Measurements from ENCODE around the gene PANK3.
A peak's percentile ranks its signal among the peaks of the same experiment; 100 is the strongest.
"Not testable (repeated sequence)": the region's sequence is repeated elsewhere in the genome, so short reads cannot be mapped to it uniquely, and the experiment has no call there.

PANK3 gene

GRCh38 chr5:168602517-168602916 lies 23.3 kb upstream of the PANK3 start:
- H3K27me3 Mint-ChIP-seq = no peaks in the 10 kb centered on the region
- ATAC-seq = no peak
- no peaks in the 10 kb centered on the region for H3K4me1 Mint-ChIP-seq
- H3K4me3 Mint-ChIP-seq = no peak overlapping the region
- no peak overlapping the region for H3K27ac Mint-ChIP-seq
- no peak for DNase-seq
- peaks cover 0 to 4% of the 10 kb centered on the region in 2 donors for H3K9me3 Mint-ChIP-seq

GRCh38 chr5:168601972-168602371 lies 22.8 kb upstream of the PANK3 start:
- Mint-ChIP-seq H3K27ac (no peak overlapping the region), H3K9me3 (peaks cover 0 to 4% of the 10 kb centered on the region in 2 donors), H3K4me3 (no peak overlapping the region), H3K4me1 (no peaks in the 10 kb centered on the region), H3K27me3 (no peaks in the 10 kb centered on the region)
- DNase-seq (no peak), ATAC-seq (no peak)

GRCh38 chr5:168600409-168600808 lies 21.2 kb upstream of the PANK3 start:
- Mint-ChIP-seq H3K27ac (no peak overlapping the region), H3K4me1 (no peaks in the 10 kb centered on the region), H3K27me3 (peaks cover 12% of the 10 kb centered on the region), H3K9me3 (peaks cover 0 to 10% of the 10 kb centered on the region in 2 donors), H3K4me3 (no peak overlapping the region)
- DNase-seq (no peak), ATAC-seq (no peak)

DNA sequence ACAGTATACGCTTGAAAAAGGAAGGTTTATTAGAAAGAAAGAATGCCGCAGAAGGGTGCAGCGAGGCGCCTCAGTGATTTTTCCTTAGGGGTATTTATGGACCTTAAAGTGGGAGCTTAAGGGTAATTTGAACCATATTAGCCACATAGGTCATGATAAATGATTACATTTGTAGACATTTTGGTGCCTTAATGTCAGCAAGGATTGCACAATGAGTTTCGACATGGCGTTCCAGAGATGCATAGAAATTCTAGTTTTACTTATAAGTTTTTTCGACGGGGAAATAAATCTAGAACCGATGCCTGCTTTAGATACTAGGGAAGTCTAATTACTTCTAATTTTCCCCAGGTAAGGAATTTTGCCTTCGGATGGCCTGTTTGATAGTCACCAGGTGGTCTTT lies 20.7 kb upstream of the PANK3 start:
- Mint-ChIP-seq H3K27me3 (peaks cover 18% of the 10 kb centered on the region), H3K4me3 (no peak overlapping the region), H3K4me1 (no peaks in the 10 kb centered on the region), H3K9me3 (peaks cover 0 to 12% of the 10 kb centered on the region in 2 donors), H3K27ac (no peak overlapping the region)
- no peak for ATAC-seq
- no peak for DNase-seq

DNA sequence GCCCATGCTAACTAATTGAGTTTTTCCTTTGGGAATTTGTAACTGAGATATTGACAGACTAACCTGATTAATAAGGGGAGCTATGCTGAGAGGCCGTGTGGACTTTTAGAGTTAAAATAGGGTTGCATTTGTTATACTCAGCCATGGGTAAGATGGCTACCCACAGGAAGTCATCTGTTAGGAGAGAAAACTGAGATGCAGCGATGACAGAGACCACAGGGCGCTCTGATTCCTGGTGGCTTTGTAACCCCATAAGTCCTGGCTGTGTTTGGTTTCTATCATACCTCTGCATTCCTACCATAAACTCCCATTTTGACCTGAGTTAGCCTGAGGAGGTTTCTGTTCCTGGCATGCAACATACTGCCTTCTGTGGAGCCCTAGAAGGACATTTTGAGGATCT lies 19.5 kb upstream of the PANK3 start:
- peaks cover 29% of the 10 kb centered on the region for H3K27me3 Mint-ChIP-seq

DNA sequence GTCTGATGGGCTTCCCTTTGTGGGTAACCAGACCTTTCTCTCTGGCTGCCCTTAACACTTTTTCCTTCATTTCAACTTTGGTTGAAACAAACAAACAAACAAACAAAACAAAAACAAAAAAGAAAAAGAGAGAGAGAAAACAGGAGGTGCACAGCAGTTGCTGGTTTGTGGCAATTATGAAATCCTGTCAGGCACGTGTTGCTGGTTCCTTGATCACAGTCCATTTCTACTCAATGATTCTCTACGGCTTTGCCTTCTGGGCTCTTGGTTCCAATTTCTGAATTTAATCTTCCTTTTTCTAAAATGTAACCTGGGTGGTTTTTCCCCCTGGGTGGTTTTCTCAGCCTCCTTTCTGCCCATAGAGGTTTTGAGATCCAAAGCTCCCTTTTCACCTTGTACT lies 17.8 kb upstream of the PANK3 start:
- H3K9me3 Mint-ChIP-seq = peaks cover 0 to 12% of the 10 kb centered on the region in 2 donors
- no peaks in the 10 kb centered on the region for H3K4me1 Mint-ChIP-seq
- ATAC-seq (no peak), DNase-seq (no peak)
- H3K27ac Mint-ChIP-seq = no peak overlapping the region
- peaks cover 31% of the 10 kb centered on the region for H3K27me3 Mint-ChIP-seq
- no peak overlapping the region for H3K4me3 Mint-ChIP-seq

More for the DNA sequence above, 19.5 kb upstream of the PANK3 start:
- H3K9me3 Mint-ChIP-seq = peaks cover 0 to 12% of the 10 kb centered on the region in 2 donors
- ATAC-seq = no peak
- no peak overlapping the region for H3K27ac Mint-ChIP-seq
- no peaks in the 10 kb centered on the region for H3K4me1 Mint-ChIP-seq
- H3K4me3 Mint-ChIP-seq = no peak overlapping the region
- no peak for DNase-seq

DNA sequence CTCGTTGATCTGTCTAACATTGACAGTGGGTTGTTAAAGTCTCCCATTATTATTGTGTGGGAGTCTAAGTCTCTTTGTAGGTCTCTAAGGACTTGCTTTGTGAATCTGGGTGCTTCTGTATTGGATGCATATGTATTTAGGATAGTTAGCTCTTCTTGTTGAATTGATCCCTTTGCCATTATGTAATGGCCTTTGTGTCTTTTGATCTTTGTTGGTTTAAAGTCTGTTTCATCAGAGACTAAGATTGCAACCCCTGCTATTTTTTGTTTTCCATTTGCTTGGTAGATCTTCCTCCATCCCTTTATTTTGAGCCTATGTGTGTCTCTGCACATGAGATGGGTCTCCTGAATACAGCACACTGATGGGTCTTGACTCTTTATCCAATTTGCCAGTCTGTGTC lies 17.0 kb upstream of the PANK3 start:
- H3K4me3 Mint-ChIP-seq, ATAC-seq, H3K4me1 Mint-ChIP-seq, DNase-seq, H3K27ac Mint-ChIP-seq: not testable (repeated sequence)
- peaks cover 0 to 12% of the 10 kb centered on the region in 2 donors for H3K9me3 Mint-ChIP-seq
- H3K27me3 Mint-ChIP-seq = peaks cover 31% of the 10 kb centered on the region

DNA sequence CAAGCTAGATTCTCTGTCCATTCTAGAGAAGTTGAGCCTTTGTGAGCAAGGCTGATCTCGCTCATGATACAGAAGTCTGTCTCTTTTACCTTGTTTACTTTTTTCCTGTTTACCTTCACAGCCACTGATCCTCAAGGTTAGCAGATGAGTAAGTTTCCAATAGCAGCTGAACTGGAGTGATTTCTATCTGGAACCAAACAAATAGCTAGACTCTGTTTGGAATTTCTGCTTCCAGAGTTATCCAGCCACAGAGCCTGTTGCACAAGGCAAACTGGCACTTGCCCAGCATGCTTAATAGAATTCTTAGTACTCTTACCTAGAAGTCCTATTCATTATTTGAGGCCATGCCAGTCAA lies 12.8 kb upstream of the PANK3 start:
- H3K4me1 Mint-ChIP-seq = no peaks in the 10 kb centered on the region
- DNase-seq (no peak), ATAC-seq (no peak)
- H3K27me3 Mint-ChIP-seq = peaks cover 39% of the 10 kb centered on the region
- no peak overlapping the region for H3K27ac Mint-ChIP-seq
- peaks cover 0 to 8% of the 10 kb centered on the region in 2 donors for H3K9me3 Mint-ChIP-seq
- H3K4me3 Mint-ChIP-seq = no peak overlapping the region

DNA sequence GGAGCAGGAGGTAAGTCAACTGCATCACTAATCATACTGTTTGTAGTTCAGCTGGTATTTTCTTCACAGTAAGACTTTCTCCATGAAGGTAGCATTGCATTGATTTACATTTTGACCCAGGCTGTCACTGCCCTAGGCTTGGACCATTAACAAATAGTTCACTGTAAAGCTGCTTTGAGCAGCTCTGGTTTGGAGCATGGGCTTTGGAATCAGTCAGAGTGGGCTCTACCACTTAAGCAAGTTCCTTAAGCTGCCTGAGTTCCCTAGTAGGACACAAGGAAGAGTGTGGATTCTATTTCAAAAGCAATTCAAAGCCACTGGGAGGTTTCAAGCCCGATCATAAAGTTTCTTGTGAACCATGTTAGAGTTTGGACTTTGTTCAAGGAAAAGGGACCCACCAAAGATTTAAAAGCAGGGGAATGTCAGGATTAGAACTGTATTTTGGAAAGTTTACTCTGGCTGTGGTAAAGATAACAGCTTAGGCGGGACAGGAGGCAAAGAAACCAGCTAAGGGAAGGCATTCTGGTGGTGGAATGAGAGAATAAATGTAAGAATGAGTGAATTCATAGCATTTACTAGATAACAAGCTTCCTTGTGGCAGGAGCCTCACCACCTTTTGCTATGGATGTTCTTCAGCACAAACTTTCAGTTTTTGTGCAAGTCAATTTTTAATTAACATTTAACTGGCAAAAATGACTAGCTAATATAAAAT lies 12.3 kb upstream of the PANK3 start:
- H3K27me3 Mint-ChIP-seq = peaks cover 38% of the 10 kb centered on the region
- H3K4me3 Mint-ChIP-seq = no peak overlapping the region
- DNase-seq (no peak), ATAC-seq (no peak)
- no peak overlapping the region for H3K27ac Mint-ChIP-seq
- peaks cover 0 to 8% of the 10 kb centered on the region in 2 donors for H3K9me3 Mint-ChIP-seq
- H3K4me1 Mint-ChIP-seq = no peaks in the 10 kb centered on the region

GRCh38 chr5:168590666-168591065 lies 11.5 kb upstream of the PANK3 start:
- no peak overlapping the region for H3K4me3 Mint-ChIP-seq
- peaks cover 38% of the 10 kb centered on the region for H3K27me3 Mint-ChIP-seq
- ATAC-seq (no peak), DNase-seq (no peak)
- no peaks in the 10 kb centered on the region for H3K4me1 Mint-ChIP-seq
- no peak overlapping the region for H3K27ac Mint-ChIP-seq
- peaks cover 0 to 5% of the 10 kb centered on the region in 2 donors for H3K9me3 Mint-ChIP-seq

DNA sequence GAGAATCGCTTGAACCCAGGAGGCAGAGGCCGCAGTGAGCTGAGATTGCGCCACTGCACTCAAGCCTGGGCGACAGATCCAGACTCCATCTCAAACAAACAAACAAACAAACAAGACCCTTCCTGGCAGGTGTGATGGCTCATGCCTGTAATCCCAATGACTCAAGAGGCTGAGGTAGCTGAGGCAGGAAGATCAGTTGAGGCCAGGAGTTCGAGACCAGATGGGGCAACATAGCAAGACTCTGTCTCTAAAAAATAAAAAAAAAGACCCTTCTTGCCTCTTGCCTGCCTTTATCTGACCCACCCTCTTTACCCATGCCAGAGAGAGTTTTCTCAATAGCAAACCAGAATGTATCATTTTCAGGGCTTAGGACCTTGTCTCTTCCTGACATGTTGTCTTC lies 8.8 kb upstream of the PANK3 start:
- Mint-ChIP-seq H3K27ac (no peak overlapping the region), H3K27me3 (peaks cover 24% of the 10 kb centered on the region), H3K9me3 (no peaks in the 10 kb centered on the region)

GRCh38 chr5:168585119-168585856 lies 6.1 kb upstream of the PANK3 start:
- no peaks in the 10 kb centered on the region for H3K9me3 Mint-ChIP-seq

More for the DNA sequence above, 8.8 kb upstream of the PANK3 start:
- no peak for DNase-seq
- no peak overlapping the region for H3K4me3 Mint-ChIP-seq
- no peak for ATAC-seq
- peaks cover 6% of the 10 kb centered on the region for H3K4me1 Mint-ChIP-seq

GRCh38 chr5:168583742-168584482 lies 4.7 kb upstream of the PANK3 start:
- no peaks in the 10 kb centered on the region for H3K9me3 Mint-ChIP-seq
- no peak for DNase-seq
- no peak overlapping the region for H3K4me3 Mint-ChIP-seq
- ATAC-seq = no peak
- peaks cover 18% of the 10 kb centered on the region for H3K4me1 Mint-ChIP-seq
- peaks cover 24% of the 10 kb centered on the region for H3K27me3 Mint-ChIP-seq
- no peak overlapping the region for H3K27ac Mint-ChIP-seq

More at GRCh38 chr5:168585119-168585856, 6.1 kb upstream of the PANK3 start:
- peaks cover 9% of the 10 kb centered on the region for H3K4me1 Mint-ChIP-seq
- no peak overlapping the region for H3K4me3 Mint-ChIP-seq
- peaks cover 24% of the 10 kb centered on the region for H3K27me3 Mint-ChIP-seq
- no peak overlapping the region for H3K27ac Mint-ChIP-seq
- no peak for ATAC-seq
- DNase-seq = no peak

- not testable (repeated sequence) for H3K27ac Mint-ChIP-seq
Observed at GRCh38 chr5:168580814-168581469, 1.8 kb upstream of the PANK3 start.

GRCh38 chr5:168580227-168580508 lies 1.0 kb upstream of the PANK3 start:
- peak overlapping the region; percentile 89 to 92 for H3K27ac Mint-ChIP-seq
- H3K27me3 Mint-ChIP-seq = peaks cover 2% of the 10 kb centered on the region
- H3K9me3 Mint-ChIP-seq = no peaks in the 10 kb centered on the region
- peak overlapping the region; percentile 84 to 85 for H3K4me3 Mint-ChIP-seq
- ATAC-seq = no peak
- DNase-seq = no peak
- peaks cover 43% of the 10 kb centered on the region for H3K4me1 Mint-ChIP-seq

More at GRCh38 chr5:168580814-168581469, 1.8 kb upstream of the PANK3 start:
- ATAC-seq, H3K4me3 Mint-ChIP-seq, H3K9me3 Mint-ChIP-seq, DNase-seq, H3K27me3 Mint-ChIP-seq: not testable (repeated sequence)
- H3K4me1 Mint-ChIP-seq = peaks cover 35% of the 10 kb centered on the region

All from stimulated activated naive CD8-positive, alpha-beta T cell treated with anti-CD3 and anti-CD28 coated beads, Interleukin-15, amount 100 ng/mL, for 72 hours (primary cell).